CD14-positive monocyte (primary cell): Measurements from ENCODE around the gene HDGF. TPM values are rescaled to one million over a fixed set of nuclear protein-coding genes. Genes with fewer than 3 reads are reported as not detected.

Source experiments
- DNase-seq, 3 donors: peaks; one replicate each; pipeline ENCODE4 v3.0.0-alpha.2; 2011 to 2022
- H2AFZ ChIP-seq: 2 replicates; pipeline ENCODE4 v1.6.0; 2012; ENCODE audit warnings: mild to moderate bottlenecking, low read depth, low read length, inconsistent platforms; ENCODE audit not compliant: insufficient read depth, poor library complexity, severe bottlenecking
- H3K27ac ChIP-seq, 2 donors: 1 replicate in 1 of 2; 2 replicates in 1 of 2; pipeline ENCODE4 v1.5.1; 2012 to 2013; ENCODE audit warnings: low read length in 2 of 2, control low read depth in 1 of 2, inconsistent platforms in 1 of 2, low read depth in 1 of 2, mild to moderate bottlenecking in 1 of 2
- H3K27me3 ChIP-seq, 2 donors: one replicate each; pipeline versions ENCODE4 v1.6.0 to v1.6.1; 2011 to 2013; ENCODE audit warnings: low read length in 2 of 2; ENCODE audit not compliant: control insufficient read depth in 2 of 2, insufficient read depth in 2 of 2
- H3K36me3 ChIP-seq, 2 donors: replicated peaks in 1 of 2; 1 replicate in 1 of 2; 2 replicates in 1 of 2; pipeline versions ENCODE4 v1.5.1 to v1.6.1; 2012 to 2013; ENCODE audit warnings: low read length in 2 of 2, control low read depth in 1 of 2, inconsistent platforms in 1 of 2, mild to moderate bottlenecking in 1 of 2; ENCODE audit not compliant: insufficient read depth in 2 of 2, control insufficient read depth in 1 of 2
- H3K4me1 ChIP-seq, 2 donors: 1 replicate in 1 of 2; 2 replicates in 1 of 2; pipeline versions ENCODE4 v1.5.1 to v1.6.1; 2012 to 2013; ENCODE audit warnings: low read length in 2 of 2, control low read depth in 1 of 2, inconsistent platforms in 1 of 2, mild to moderate bottlenecking in 1 of 2, moderate library complexity in 1 of 2; ENCODE audit not compliant: insufficient read depth in 2 of 2, control insufficient read depth in 1 of 2
- H3K4me2 ChIP-seq: replicated peaks from 2 replicates; pipeline ENCODE3; 2012; ENCODE audit warnings: low read length, moderate library complexity, mild to moderate bottlenecking; ENCODE audit not compliant: poor library complexity, severe bottlenecking; ENCODE audit errors: extremely low read depth
- H3K4me3 ChIP-seq, 3 experiments: fragments of 200-600 bp in 1 of 3; sonication (generic) in 1 of 3; replicated peaks in 1 of 3; 1 replicate in 2 of 3; 2 replicates in 1 of 3; pipeline ENCODE4 v1.5.1; 2011 to 2013; ENCODE audit warnings: low read length in 3 of 3, mild to moderate bottlenecking in 3 of 3, control low read depth in 2 of 3, low read depth in 2 of 3, inconsistent platforms in 1 of 3, moderate library complexity in 1 of 3
- H3K79me2 ChIP-seq: 2 replicates; pipeline ENCODE4 v1.6.0; 2012; ENCODE audit warnings: mild to moderate bottlenecking, control low read depth, inconsistent platforms, low read length, moderate library complexity; ENCODE audit not compliant: insufficient read depth
- H3K9ac ChIP-seq: 2 replicates; pipeline ENCODE4 v1.6.0; 2017; ENCODE audit warnings: low read length, mild to moderate bottlenecking; ENCODE audit not compliant: insufficient read depth, poor library complexity, severe bottlenecking
- H3K9me3 ChIP-seq, 2 donors: replicated peaks in 1 of 2; 1 replicate in 1 of 2; 2 replicates in 1 of 2; pipeline versions ENCODE4 v1.5.1 to v1.6.1; 2012 to 2013; ENCODE audit warnings: low read length in 2 of 2, control low read depth in 1 of 2; ENCODE audit not compliant: control insufficient read depth in 1 of 2, insufficient read depth in 1 of 2
- H4K20me1 ChIP-seq: 2 replicates; pipeline ENCODE4 v1.6.0; 2012; ENCODE audit warnings: mild to moderate bottlenecking, low read length, control low read depth, moderate library complexity; ENCODE audit not compliant: insufficient read depth
- H3K27ac Mint-ChIP-seq, 7 donors: one replicate each; pipeline ENCODE4 v1.8.0; 2020; ENCODE audit warnings: mild to moderate bottlenecking in 7 of 7, mixed read lengths in 7 of 7, moderate library complexity in 6 of 7, inconsistent platforms in 2 of 7
- H3K27me3 Mint-ChIP-seq, 3 donors: one replicate each; pipeline ENCODE4 v1.8.0; 2021 to 2022; ENCODE audit warnings: low read depth in 3 of 3, mild to moderate bottlenecking in 3 of 3, mixed read lengths in 3 of 3, moderate library complexity in 3 of 3, inconsistent platforms in 1 of 3
- H3K36me3 Mint-ChIP-seq, 2 donors: one replicate each; pipeline ENCODE4 v1.8.0; 2020; ENCODE audit warnings: mixed read lengths in 2 of 2, inconsistent platforms in 1 of 2, mild to moderate bottlenecking in 1 of 2
- H3K4me1 Mint-ChIP-seq: one replicate; pipeline ENCODE4 v1.8.0; 2020; ENCODE audit warnings: mild to moderate bottlenecking, mixed read lengths
- H3K4me3 Mint-ChIP-seq, 2 donors: one replicate each; pipeline ENCODE4 v1.8.0; 2020; ENCODE audit warnings: mild to moderate bottlenecking in 2 of 2, mixed read lengths in 2 of 2, moderate library complexity in 1 of 2
- H3K9me3 Mint-ChIP-seq, 7 donors: one replicate each; pipeline ENCODE4 v1.8.0; 2020 to 2022; ENCODE audit warnings: mixed read lengths in 7 of 7, mild to moderate bottlenecking in 6 of 7, moderate library complexity in 6 of 7, inconsistent platforms in 2 of 7
- WGBS: methylation state at CpG from one replicate; pipeline ENCODE4 v1.1.5; 2013; ENCODE audit warnings: missing lambda C conversion rate; ENCODE audit not compliant: insufficient coverage; 5-methylcytosine and 5-hydroxymethylcytosine counted together
- intact Hi-C, 2 donors: fragments of 100-400 bp; cut with micrococcal nuclease; formaldehyde crosslinking; loops; one replicate each; pipeline versions ENCODE4 v1.15.0 to v1.15.1; 2023
- polyA plus RNA-seq, 3 donors: library from polyadenylated mRNA; depleted of rRNA in 1 of 3; unstranded in 2 of 3; stranded (reverse) in 1 of 3; fragments of 300-500 nt in 2 of 3; fragments of >200 nt in 1 of 3; fragmentation: Illumina TruSeq in 2 of 3; gene quantifications; 1 replicate in 2 of 3; 2 replicates in 1 of 3; pipeline ENCODE4 v1.2.3, GENCODE V29; 2012 to 2021
- TF ChIP-seq, protein P1 (sequence below): fragments of 200-600 bp; IDR thresholded peaks from one replicate; pipeline ENCODE4 v1.8.0; 2022; ENCODE audit warnings: antibody characterized with exemption, mild to moderate bottlenecking

HDGF gene
- polyA plus RNA-seq, 3 donors = 23.9 to 92.4 (median 49.9) TPM

DNA sequence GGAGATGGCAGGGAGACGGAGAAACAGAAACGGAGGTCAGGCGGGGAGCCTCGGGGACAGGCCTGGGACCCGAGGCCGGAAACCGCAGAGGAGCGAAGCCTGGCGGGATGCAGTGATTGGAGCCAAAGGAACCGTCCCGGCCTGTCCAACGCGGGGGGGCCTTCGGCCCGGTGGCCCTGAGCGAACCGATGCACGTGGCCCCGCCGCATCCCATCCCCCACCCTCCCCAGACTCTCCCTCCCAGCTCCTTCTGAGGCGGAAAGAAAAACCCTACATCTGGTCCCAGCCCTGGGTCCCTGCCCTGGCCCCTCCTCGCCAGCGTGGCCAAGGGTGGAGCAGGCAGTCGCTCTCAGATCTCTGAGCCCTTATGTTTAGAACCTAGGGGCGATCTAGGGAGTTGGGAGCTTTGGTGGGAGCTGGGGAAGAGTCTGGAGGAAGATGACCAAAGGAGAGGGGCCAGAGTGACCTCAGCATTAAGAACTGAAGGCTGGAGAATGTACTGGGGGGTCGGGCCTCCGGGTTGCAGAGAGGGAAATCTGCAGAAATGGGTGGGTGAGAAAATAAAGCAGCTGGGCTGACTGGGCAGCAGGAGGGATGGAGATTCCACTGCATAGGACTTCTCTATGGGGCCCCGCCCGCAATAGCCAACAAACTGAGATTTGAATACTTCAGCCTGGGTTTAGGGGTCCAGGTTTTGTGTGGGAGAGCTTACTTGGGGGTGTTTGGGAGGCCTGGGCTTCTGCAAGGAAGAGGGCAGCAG lies 44.6 kb downstream of the HDGF start:
- TF ChIP-seq, protein P1, sequence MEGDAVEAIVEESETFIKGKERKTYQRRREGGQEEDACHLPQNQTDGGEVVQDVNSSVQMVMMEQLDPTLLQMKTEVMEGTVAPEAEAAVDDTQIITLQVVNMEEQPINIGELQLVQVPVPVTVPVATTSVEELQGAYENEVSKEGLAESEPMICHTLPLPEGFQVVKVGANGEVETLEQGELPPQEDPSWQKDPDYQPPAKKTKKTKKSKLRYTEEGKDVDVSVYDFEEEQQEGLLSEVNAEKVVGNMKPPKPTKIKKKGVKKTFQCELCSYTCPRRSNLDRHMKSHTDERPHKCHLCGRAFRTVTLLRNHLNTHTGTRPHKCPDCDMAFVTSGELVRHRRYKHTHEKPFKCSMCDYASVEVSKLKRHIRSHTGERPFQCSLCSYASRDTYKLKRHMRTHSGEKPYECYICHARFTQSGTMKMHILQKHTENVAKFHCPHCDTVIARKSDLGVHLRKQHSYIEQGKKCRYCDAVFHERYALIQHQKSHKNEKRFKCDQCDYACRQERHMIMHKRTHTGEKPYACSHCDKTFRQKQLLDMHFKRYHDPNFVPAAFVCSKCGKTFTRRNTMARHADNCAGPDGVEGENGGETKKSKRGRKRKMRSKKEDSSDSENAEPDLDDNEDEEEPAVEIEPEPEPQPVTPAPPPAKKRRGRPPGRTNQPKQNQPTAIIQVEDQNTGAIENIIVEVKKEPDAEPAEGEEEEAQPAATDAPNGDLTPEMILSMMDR = no peak
- Histone ChIP-seq H3K4me1 (peaks cover 20 to 22% of the 10 kb centered on the region in 2 donors), H3K9me3 (peaks cover 0 to 15% of the 10 kb centered on the region in 2 donors), H3K9ac (no peak overlapping the region), H3K4me3 (peak overlapping the region in 1 of 3 experiments; percentile 45), H2AFZ (no peak overlapping the region), H4K20me1 (no peaks in the 10 kb centered on the region), H3K36me3 (no peaks in the 10 kb centered on the region), H3K27me3 (peaks cover 44 to 60% of the 10 kb centered on the region in 2 donors), H3K4me2 (peak overlapping the region; percentile 62), H3K79me2 (no peaks in the 10 kb centered on the region), H3K27ac (no peak overlapping the region)
- Mint-ChIP-seq H3K27me3 (peaks cover 63 to 78% (median 71%) of the 10 kb centered on the region in 3 donors), H3K4me3 (peak overlapping the region; percentile 57 to 83), H3K36me3 (peaks cover 0 to 11% of the 10 kb centered on the region in 2 donors), H3K9me3 (peaks cover 0 to 25% (median 10%) of the 10 kb centered on the region in 7 donors), H3K27ac (no peak overlapping the region), H3K4me1 (peaks cover 28% of the 10 kb centered on the region)
- WGBS = 9% methylated on average over 22 of the region's 29 CpGs
- no peak for DNase-seq
- intact Hi-C loops = no loop called here

DNA sequence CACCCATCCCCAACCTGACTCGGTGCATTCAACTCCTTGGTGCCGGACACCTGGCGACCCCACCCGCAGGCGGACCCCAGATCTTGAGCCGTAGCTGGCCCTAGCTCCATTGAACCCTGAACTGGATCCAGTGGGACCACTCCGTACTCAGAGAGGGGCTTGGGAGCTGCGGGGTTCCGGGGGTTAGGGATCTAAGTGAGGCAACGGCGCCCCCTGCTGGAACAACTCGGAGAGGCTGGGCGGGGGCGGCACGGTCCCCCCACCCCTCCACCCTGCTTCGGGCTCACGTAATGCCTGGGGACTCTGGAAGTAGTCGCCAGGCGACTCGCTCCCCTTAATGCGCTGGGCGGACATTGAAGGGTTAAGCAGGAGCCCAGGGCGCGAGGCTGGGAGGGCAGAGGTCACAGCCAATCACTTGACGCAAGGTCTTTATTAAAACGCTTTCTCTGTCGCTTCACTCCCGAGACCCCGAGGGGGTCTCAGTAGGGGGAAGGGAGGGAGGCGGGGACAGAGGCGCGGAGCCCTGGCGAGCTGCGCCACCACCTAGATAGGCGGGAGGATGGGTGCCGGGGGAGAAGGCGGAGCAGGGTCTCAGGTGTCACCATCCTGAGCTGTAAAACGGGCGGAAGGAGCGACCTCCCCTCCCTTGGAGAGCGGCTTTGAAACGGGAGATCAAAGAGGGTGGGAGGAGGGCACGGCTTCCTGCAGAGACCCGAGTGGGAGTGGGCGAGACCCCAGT lies 45.4 kb downstream of the HDGF start:
- H3K4me2 ChIP-seq = peak overlapping the region; percentile 62
- H3K36me3 ChIP-seq = no peaks in the 10 kb centered on the region
- Mint-ChIP-seq H3K4me1 (peaks cover 28% of the 10 kb centered on the region), H3K9me3 (peaks cover 0 to 25% (median 10%) of the 10 kb centered on the region in 7 donors), H3K27ac (no peak overlapping the region), H3K36me3 (peaks cover 0 to 11% of the 10 kb centered on the region in 2 donors), H3K27me3 (peaks cover 71 to 85% (median 77%) of the 10 kb centered on the region in 3 donors), H3K4me3 (peak overlapping the region; percentile 57 to 83)
- H4K20me1 ChIP-seq = no peaks in the 10 kb centered on the region
- intact Hi-C loops = no loop called here
- no peak overlapping the region for H2AFZ ChIP-seq
- H3K4me1 ChIP-seq = peaks cover 20 to 22% of the 10 kb centered on the region in 2 donors
- DNase-seq = peak in 1 of 3 donors; percentile 47
- TF ChIP-seq, protein P1 = peak; percentile 77
- H3K27me3 ChIP-seq = peaks cover 44 to 68% of the 10 kb centered on the region in 2 donors
- no peak overlapping the region for H3K9ac ChIP-seq
- peak overlapping the region in 1 of 3 experiments; percentile 45 for H3K4me3 ChIP-seq
- no peak overlapping the region for H3K27ac ChIP-seq
- no peaks in the 10 kb centered on the region for H3K79me2 ChIP-seq
- H3K9me3 ChIP-seq = peaks cover 0 to 15% of the 10 kb centered on the region in 2 donors
- WGBS = 0% methylated on average over 34 of the region's 45 CpGs
